Activated CD4-positive, alpha-beta T cell treated with anti-CD3 and anti-CD28 coated beads for 1 hour (primary cell): ENCODE results near the gene ATP5MG.
A peak's percentile ranks its signal among the peaks of the same experiment; 100 is the strongest.
"Not testable (repeated sequence)": the region's sequence is repeated elsewhere in the genome, so short reads cannot be mapped to it uniquely, and the experiment has no call there.

ENCODE experiments used
- DNase-seq: peaks from one replicate; pipeline ENCODE4 v3.0.0-alpha.2; 2020

The ATP5MG gene

DNA sequence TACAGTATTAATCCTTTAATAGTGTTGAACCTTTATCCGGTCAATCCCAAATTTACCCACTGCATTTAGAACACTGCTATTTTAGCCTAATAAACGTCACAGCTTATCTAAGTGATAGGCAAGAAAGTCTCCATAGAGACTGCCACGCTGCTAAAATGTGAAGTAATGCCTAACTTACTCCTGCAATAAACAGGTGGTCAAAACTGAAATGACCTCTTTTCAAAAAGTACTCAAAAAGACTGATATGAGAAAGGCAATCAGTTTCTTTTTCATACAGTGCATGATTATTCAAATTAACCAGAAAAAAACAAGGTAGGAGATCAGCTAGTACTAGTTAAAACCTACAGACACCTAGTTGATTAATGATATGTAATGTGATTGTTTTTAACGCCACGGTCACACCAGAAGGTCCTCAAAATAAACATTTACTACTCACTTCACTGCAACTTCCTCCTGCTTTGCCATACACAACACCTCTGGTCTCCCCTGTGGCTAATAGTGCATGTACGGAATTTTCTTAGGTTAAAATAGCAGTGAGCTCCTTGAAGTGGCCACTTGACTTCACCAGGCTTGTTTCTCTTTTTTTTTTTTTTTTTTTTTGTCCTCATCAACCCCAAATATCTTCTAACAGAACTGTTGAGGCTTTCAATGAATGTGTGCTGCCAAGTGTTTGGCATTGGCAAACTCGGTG is 8.8 kb downstream of the ATP5MG start:
- no peak for DNase-seq

- DNase-seq, result no peak
These were observed 10.1 kb downstream of the ATP5MG start for GRCh38 chr11:118411530-118411929.

DNA sequence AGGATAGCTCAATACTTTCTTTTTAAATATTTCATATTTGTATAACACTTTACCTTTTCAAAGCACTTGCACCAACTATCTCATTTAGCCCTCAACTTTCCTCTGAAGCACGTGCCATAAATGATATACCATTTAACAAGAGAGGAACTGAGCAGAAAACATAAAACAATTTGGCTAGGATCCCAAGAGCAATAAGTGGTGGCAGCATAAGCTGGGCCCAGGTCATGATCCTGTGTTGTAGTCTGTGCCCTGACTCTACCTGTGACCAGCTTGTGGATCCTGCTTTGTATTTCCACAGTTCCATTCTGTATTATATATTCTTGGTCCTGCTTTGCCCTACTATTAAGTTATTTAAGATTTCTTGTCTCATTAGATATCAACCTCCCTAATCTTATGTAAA is 11.5 kb downstream of the ATP5MG start:
- DNase-seq, result no peak

DNA sequence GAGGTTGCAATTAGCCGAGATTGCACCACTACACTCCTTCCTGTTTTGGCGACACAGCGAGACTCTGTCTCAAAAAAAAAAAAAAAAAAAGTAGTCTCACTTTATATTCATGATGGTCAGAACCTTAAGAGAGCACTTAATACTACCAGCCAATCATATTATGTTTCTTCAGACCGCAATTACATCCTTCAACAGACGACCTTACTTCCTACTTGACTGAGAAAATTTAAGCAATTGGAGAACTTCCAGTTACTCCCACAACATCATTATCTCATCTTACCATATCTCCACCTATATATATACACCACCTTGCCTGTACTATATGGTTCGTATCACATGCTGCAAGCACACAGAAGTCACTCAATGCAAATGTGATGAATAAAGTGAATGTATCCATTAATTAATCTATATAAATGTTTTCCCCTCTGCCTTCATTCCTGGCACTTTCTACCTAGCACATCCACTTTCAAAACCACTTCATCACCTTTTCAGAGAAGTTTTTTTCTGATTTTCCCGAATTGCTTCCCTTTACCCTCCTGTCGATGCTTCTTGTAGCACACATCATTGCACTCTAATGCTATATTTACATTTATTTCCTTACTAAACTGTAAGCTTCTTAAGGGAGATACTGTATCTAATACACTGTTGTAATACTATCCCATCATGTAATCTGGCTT is 13.8 kb downstream of the ATP5MG start:
- no peak for DNase-seq

DNA sequence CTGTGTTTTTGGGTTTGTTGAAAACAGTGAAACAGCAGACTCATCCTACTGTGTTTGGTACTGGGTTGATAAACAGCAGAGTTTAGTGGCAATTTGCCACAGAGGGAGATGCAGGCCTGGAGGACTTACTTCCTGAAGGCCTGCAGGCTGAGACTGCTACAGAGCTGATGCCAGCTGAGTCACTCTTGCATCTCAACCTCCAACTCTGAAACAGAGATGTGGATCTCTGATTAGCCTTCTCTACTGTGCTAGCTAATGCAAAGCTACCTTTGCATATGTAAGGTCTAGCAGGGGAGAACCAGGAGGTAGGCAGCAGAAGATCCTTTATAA is 14.3 kb downstream of the ATP5MG start:
- no peak for DNase-seq

DNA sequence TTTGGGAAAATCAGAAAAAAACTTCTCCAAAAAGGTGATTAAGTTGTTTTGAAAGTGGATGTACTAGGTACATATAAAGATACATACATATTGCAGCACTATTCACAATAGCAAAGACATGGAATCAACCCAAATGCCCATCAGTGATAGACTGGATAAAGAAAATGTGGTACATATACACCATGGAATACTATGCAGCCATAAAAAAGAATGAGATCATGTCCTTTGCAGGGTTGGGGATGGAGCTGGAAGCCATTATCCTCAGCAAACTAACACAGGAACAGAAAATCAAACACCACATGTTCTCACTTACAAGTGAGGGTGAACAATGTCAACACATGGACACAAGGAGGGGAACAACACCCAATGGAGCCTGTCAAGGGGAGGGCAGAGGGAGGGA is 15.5 kb downstream of the ATP5MG start:
- not testable (repeated sequence) for DNase-seq

DNA sequence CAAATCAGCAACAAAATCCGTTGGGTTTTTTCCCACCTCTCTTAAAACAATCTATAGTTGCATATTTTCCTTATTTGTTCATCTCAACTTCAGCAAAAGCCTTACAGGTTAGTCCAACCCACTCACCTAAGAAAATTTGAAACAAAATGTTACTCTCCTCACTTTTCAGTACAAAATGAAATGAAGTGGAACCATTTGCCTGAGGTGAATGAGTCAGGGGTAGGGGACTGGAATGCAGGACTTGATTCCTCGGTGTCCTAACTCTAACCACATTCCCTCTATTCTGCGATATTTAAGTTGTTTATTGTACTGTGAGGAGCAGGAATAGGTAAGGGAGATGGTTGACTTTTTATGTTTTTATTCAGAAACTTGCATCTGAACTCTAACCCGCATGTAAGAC is 16.4 kb downstream of the ATP5MG start:
- DNase-seq, result no peak

DNA sequence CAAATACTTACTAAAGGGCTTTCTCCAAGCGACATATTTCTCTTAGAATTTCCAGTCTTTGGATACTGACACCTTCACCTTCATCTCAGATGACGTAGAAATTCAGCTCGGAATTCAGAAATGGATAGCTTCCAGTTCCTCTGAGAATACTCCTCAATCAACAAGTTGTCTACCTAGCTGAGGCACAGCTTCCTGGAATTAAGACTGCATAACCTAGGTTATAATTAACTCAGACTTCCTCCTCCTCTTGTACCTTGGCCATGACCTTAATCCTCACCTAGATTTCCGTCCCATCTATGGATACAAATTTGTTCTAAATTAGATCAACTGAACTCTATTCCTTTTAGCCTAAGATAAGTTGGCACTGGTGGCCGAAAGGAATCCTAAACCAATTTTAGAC is 17.4 kb downstream of the ATP5MG start:
- DNase-seq, result no peak

GRCh38 chr11:118427707-118428106 is 26.3 kb downstream of the ATP5MG start:
- DNase-seq, result no peak

- DNase-seq, result no peak
These were observed 29.6 kb downstream of the ATP5MG start for GRCh38 chr11:118430956-118431355.

- DNase-seq, result no peak
These were observed 32.7 kb downstream of the ATP5MG start for GRCh38 chr11:118434123-118434552.

GRCh38 chr11:118434553-118435289 is 33.3 kb downstream of the ATP5MG start:
- DNase-seq, result peak; percentile 10

GRCh38 chr11:118435290-118435892 is 34.0 kb downstream of the ATP5MG start:
- DNase-seq, result peak; percentile 43

DNA sequence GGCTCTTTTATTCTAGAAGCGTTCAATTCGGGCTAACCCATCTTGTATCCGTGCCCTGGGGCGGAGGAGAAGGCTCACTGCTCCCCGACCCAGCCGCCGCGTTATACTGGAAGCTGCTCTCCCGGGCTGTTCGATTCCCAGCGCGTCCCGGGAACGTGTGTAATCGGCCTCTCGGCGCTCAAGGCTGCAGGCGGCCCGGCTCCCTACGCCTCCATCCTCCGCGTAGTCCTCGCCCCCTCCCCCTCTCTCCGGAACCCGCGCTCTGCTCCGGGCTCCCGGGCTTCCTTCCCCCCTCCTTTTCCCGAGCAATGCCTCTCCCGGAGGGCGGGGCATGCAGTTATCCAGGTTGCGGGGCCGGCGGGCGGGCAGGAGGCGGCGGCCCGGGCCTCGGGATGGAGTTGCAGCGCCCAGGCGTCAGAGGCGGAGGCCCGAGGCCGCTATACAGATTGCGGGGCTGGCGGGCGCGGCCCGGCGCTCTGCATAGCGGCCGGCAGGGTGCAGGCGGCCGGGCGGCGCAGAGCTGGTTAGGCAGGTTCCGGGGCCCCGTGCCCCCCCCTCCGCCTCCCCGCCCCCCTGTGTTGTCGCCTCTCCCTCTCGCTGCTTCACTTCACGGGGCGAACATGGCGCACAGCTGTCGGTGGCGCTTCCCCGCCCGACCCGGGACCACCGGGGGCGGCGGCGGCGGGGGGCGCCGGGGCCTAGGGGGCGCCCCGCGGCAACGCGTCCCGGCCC is 34.7 kb downstream of the ATP5MG start, which contains the start of gene KMT2A:
KMT2A (plus strand) TSS at position 600 of the 732 bp plus-strand sequence; CDS start at position 621, 21 bp downstream.
- peak; percentile 91 for DNase-seq

DNA sequence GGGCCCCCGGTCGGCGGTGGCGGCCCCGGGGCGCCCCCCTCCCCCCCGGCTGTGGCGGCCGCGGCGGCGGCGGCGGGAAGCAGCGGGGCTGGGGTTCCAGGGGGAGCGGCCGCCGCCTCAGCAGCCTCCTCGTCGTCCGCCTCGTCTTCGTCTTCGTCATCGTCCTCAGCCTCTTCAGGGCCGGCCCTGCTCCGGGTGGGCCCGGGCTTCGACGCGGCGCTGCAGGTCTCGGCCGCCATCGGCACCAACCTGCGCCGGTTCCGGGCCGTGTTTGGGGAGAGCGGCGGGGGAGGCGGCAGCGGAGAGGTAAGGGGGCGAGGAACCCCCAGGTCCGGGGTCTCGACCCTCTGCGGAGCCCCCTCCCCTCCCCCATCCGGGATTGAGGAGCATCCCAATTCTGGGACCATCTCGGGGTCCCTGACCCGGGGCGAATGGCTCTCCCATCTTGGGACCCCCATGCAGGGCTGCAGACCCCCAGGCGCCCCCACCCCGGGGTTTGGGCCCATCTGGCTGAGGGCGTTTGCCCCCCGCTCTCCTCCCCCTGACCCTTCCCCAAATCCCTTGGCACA is 35.3 kb downstream of the ATP5MG start:
- DNase-seq, result peak; percentile 35

DNA sequence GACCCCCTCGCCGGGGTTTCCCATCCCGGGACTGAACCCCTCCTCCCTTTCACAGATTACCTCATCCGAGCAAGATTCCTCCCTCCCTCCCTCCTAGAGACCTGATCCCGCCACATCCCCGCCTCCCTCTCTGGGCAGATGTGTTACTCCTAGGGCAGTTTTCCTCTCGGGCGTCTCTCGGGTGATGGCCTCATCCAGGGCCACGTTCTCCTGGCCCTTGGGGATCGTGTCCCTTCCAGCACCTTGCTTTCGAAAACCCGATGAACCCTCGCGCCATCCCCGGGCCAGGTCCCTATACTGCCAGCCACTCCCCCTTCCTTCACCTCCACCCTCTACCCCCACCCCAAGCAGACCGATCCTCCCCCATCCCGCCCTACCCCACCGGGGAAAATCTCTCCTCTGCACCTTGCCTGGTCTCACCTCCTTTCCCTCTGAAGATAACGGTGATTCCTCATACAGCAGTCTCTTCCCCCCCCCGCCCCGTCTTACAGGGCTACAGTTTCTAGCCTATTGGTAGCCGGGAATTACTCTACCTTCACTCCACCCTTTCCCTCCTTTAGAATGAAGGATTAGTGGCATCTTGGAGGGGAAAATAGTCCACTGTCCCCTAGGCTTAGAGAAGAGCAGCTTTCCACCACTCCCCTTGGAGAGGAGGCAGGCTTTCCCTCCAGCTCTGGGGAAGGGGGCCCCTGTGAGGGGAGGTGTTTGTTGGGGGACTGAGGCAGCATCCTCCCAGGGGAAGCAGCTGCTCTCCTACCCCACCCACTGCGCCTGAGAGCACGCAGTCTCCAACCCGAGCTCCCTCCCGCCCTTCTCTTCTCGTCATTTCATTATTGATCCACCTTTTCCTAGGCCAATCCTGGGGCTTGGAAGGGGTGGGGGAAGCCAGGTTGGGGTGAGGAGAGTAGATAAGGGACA is 36.1 kb downstream of the ATP5MG start:
- peak; percentile 22 for DNase-seq

DNA sequence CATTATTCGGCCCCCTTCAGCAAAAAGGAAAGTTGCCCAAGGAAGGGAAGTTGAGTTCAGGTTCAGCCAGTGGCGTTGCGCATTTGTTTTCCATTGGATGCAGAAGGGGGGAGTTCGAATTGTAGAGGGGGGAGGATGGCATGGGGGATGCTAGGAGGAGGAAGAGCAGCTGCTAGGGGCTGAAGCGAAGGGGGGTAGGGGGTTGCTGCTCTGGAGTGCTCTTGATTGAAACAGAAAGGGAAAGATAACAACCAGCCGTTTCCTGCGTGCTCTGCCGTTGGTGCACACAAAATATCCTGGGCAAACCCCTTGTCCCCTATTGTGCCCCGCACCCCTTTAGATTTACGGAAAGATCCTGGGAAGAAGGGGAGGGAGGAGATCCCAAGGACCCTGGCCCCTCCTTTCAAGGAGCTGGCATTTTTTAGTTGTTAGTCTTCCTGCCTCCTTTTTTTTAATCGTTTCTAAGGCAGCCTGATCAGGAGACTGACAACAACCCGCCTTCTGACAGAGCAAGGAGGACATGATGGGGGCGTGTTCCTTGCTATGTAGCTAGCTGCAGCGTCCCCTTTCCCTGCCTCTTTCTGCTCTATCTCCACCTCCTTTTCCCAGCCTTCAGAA is 37.0 kb downstream of the ATP5MG start:
- peak; percentile 22 for DNase-seq

DNA sequence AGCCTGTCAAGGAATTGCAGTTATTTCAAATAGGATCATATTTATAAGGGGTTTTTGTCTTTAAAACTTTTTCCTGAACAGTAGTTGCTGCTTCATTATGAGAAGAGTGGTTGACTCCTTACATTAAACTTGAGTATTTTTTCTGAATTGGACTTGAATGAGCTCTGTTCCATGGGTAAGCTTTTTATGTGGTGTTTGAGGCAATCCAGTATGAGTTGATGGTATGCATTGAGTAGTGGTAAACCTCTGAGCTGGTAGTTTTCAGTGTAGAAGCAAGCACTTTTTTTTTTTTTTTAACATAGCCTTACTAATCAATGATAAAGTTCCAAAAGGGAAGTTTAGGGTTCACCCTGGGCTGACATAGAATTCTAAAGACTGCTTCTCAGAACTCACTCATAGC is 38.2 kb downstream of the ATP5MG start:
- DNase-seq, result no peak

DNA sequence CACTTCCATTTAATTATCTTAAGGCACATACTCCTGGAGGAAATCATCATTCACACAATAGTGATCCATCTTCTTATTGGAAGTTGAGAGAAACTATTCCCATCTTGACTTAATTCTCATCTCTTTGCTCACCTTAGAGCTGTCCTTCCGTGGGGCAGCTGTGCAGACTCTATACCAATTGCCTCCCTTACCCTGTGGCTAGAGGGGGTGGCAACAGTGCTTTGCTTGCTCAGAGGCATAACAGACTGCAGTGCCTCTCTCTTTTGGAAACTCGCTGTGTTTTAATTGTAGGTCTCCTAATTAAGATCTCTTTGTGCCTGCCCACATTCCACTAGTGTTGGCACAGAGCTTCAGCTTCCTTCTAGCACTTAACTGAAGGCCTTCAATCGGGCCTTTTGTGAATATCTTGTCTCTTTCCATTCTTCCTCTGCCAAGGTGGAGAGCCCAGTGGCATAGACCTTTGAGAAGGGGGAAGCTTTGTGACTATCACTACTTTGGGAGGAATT is 40.4 kb downstream of the ATP5MG start:
- no peak for DNase-seq

GRCh38 chr11:118442301-118442700 is 40.9 kb downstream of the ATP5MG start:
- DNase-seq, result no peak
